GM19025 (cell line): Measurements from ENCODE around the gene VCP.

Source experiments
- ATAC-seq: cut with Tn5 transposase; IDR thresholded peaks from one replicate; pipeline ENCODE4 v1.9.1; 2021; ENCODE audit warnings: mild to moderate bottlenecking, low read depth, moderate library complexity; ENCODE audit not compliant: unreplicated experiment

VCP gene

GRCh38 chr9:35072461-35073278, at the start of gene VCP:
VCP (minus strand) TSS chr9:35072625; CDS start chr9:35072353, 272 bp downstream.
- peak; percentile 80 for ATAC-seq

- peak; percentile 38 for ATAC-seq
Measured at GRCh38 chr9:35116898-35117551, 44.6 kb upstream of the VCP start.

DNA sequence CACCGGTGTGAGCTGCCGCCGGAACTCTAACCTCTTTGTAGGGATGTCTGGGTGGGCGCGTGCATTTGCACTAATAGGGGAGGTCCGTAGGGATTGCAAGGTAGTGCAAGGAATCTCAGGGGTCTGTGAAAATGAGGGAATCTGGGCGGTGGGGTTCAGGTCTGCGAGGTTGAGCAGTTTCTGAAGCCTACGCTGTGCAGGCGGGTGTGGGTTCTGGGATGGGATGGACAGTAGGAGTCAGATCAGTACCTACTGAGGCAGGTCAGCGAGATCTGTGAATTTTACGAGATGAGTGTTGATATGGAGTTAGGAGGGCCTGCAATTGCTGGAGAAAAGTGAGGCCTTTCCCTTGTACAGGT, 44.1 kb upstream of the VCP start:
- ATAC-seq: no peak

DNA sequence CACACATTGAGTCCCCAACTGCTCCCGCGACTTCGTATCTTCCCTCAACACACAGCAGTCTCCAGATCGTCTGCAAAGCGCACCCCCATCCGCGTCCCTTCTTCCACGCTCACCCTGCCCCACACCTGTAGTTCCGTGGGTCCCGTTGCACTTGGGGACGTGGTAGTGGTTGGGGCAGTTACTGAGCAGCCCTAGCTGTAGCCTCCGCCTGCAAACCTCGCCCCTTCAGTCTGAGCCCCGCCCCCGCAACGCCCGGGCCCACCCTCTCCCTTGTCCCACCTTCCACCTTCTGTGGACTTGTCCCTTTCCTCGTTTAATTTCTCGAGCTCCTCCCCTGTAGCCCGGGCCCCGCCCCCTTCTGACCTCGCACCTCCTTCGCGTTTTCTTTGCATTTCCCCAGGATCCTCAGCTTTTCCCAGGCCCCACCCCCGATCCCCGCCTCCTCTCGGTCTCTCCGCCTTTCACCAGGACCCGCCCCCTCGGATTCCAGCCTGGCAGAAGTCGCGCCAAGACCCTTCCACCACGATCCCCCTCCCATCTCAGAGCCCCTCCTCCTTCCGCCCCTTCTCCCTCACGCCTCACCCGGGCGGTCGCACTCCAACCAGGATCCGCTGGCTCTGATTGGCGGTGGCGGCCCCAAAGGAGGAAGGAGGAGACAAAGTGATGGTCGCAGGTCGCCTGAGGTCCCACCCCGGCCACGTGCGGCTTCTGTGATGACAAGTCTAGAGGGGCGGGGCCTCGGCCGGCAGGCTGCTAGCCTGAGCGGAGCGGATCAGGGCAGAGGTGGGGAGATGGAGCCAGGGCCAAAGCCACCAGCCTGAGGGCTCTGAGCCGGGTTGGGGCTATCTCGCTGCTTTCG, 43.5 kb upstream of the VCP start, which contains the start of gene ATOSB:
Gene ATOSB (minus strand): TSS at position 183 of the 859 bp plus-strand sequence. CDS start 7,588 bp downstream, outside the sequence.
- ATAC-seq: peak; percentile 46

DNA sequence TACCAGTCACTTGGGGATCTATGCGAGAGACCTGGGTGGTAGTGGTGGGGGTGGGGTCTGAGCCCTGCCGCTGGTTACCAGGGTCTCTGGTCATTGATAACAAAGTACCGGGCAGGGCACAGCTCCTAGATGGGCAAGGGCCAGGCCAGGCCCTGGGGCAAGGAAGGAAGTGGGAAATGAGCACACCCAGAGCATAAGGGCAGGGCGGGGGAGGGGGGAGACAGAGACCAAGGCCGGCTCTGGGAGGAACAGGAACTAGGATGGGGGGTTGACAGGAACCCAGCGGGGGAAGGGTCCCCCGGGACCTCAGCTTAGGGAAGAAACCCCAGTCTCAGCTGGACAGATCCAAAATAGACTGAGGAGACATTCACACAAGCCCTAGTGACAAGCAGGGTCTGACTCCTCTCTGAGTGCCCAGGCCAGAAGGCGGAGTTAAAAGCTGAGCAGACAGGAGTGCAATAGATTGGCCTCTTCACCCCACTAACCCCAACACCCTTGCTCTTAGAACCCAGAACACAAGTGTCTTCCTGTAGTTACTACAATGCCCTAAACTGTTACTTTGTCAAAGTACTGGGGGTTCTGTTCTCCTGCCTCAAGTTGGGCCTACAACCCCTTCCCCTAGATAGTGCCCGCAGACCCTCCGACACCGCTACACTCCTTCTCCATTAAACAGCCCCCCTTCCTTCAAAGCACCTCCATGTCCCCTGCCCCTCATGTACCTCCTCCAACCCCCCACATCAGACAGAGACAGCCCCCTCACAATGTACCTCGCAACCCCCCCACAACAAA, 42.6 kb upstream of the VCP start:
- ATAC-seq: no peak

- ATAC-seq: no peak
Measured at GRCh38 chr9:35114113-35114839, 41.9 kb upstream of the VCP start.

DNA sequence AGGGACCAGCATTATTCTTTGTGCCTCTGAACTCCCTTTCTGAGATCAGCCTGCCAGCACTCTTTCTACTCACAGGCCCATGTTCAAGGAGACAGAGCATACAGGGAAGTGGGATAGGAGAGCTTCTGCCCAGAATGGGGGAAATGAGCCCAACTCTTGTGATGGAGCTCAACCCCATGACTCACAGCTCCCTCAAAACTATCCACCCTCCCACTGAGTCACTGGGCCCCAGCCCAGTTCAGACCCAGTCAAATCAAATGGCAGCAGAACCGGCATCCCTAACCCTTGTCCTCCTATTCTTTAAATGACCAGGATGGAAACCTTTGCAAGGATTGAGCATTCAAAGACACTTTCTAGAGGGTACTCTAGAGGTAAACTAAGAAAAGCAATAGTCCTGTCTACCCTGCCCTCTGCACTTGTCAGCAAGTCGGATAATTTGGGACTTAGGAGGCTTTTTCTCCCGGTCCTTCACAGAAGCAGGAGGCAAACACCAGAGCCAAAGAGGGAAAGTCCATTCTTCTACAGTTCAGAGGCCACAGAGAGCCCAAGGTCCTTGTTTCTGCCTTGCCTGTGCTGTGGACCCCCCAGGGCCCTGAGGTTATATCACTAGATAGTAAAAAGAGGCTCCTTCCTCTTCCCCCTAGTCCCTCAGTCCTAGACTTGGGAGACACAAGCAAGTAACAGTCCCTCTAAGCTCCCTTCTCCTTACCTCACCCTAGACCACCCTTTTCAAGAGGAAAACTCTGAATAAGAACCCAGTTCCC, 40.0 kb upstream of the VCP start:
- no peak for ATAC-seq

- peak; percentile 82 for ATAC-seq
Measured at GRCh38 chr9:35111001-35111933, 38.8 kb upstream of the VCP start.

DNA sequence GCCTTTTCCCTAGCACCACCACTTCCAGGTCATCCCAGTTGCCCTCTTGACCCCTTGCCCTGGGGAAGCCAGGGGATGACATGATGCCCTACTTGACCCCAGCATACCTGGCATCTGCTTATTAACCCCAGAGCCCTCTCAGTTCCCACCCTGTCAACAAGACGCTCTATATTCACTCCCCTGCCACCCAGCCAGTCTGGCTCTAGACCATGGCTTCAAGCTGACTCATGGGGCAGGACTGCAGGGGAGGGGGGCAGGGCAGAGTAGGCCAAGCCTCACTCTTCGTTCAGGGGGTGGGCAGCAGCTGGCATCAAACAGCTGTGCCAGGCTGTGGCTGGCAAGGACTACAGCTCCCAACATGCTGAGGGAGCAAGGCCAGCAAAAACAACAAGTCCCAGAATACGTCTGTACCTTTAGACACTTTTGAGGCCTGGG, 37.9 kb upstream of the VCP start:
- no peak for ATAC-seq

DNA sequence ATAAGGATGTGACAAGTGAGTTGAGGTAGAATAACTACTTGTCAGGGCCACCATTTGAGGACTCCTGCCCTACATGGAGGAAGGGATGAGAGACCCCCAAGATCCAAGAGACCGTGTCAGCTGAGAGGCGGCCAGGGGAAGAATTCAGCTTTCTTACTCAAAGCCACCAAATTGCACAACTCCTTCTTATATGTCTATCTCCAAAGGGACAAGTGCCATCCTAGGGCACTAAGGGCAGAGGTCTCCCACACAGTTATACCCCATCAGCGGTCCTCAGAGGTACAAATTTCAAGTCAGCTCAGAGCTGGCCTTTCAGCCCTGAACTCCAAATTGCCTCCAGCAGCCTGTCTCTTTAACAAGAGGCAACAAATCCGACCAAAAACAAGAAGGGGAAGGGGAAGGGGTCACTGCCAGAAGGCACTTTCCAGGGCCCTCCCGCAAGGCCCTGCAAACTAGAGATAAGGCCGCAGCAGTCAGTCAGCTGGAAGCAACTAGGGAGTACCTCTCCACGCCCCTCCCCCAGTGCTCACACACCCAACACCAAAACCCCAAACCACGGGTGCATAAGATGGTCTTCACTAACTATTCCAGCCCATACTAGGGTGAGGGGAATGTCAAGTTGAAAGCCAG, 36.6 kb upstream of the VCP start:
- no peak for ATAC-seq

GRCh38 chr9:35108461-35108860, 36.0 kb upstream of the VCP start:
- ATAC-seq: no peak

- ATAC-seq: no peak
Measured at GRCh38 chr9:35107297-35108290, 35.2 kb upstream of the VCP start.

- no peak for ATAC-seq
Measured at GRCh38 chr9:35106343-35106730, 33.9 kb upstream of the VCP start.

DNA sequence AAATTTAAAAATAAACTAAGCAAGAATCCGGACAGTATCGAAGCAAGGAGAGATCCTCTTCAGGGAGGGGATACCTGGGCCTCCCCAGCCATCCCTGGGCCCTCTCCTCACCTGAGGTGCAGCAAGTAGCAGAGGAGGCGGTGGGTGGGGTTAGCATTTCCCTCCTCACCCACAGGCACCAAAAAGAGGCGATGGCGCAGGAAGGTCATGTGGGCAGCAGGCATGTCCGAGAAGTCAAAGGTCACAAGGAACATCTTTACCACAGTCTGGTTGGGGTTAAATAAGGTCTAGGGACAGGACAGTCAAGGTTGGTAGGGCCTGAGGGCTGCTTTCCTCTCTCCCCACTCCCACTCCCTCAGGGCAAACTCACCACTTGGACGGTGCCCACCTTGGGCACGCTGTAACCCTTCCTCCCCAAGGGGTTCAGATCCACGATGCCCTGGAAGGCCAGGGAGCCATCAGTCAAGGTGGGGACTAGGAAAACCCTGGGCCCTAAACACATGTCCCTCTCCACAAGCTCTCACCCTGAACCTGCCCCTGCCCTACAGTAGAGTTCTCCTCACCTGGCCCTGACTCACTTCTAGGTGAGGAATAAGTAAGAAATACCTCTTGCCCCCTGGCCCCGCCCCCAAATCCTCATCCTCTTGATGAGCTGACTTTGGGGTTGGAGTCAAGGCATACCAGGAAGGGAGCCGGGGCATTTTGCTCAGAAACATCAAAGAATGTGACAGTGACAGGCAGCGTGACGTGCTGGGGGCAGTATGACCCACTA, 33.3 kb upstream of the VCP start:
- ATAC-seq: no peak

- ATAC-seq: no peak
Measured at GRCh38 chr9:35105126-35105525, 32.7 kb upstream of the VCP start.
